Nephron progenitor cell (in vitro differentiated cells): ENCODE results near the gene SMARCE1.
A peak's percentile ranks its signal among the peaks of the same experiment; 100 is the strongest.

ENCODE experiments used
- DNase-seq: peaks from one replicate; pipeline ENCODE4 v3.0.0; 2021
- H3K27ac Mint-ChIP-seq: 2 replicates; pipeline ENCODE4 v1.8.0; 2021; ENCODE audit warnings: mild to moderate bottlenecking, moderate library complexity, mixed read lengths
- H3K27me3 Mint-ChIP-seq: 2 replicates; pipeline ENCODE4 v1.8.0; 2021; ENCODE audit warnings: mild to moderate bottlenecking, low read depth, mixed read lengths; ENCODE audit not compliant: poor library complexity
- H3K36me3 Mint-ChIP-seq: 2 replicates; pipeline ENCODE4 v1.8.0; 2021; ENCODE audit warnings: low read depth, mixed read lengths
- H3K4me1 Mint-ChIP-seq: 2 replicates; pipeline ENCODE4 v1.8.0; 2021; ENCODE audit warnings: mixed read lengths
- H3K4me3 Mint-ChIP-seq: 2 replicates; pipeline ENCODE4 v1.8.0; 2021; ENCODE audit warnings: mild to moderate bottlenecking, moderate library complexity, mixed read lengths
- H3K9me3 Mint-ChIP-seq: 2 replicates; pipeline ENCODE4 v1.8.0; 2021; ENCODE audit warnings: mild to moderate bottlenecking, moderate library complexity, mixed read lengths
- CTCF ChIP-seq: fragments of 200-600 bp; sonication (generic); IDR thresholded peaks from 2 replicates; pipeline ENCODE4 v1.5.0; 2021; ENCODE audit warnings: antibody characterized with exemption

Gene SMARCE1

GRCh38 chr17:40645291-40645690, 2.3 kb downstream of the SMARCE1 start:
- Mint-ChIP-seq H3K36me3 (peaks cover 41% of the 10 kb centered on the region), H3K4me1 (peaks cover 65% of the 10 kb centered on the region), H3K27ac (peak overlapping the region; percentile 80), H3K4me3 (peak overlapping the region; percentile 92), H3K27me3 (no peaks in the 10 kb centered on the region), H3K9me3 (no peaks in the 10 kb centered on the region)
- no peak for DNase-seq
- TF ChIP-seq CTCF = no peak

- DNase-seq = no peak
- Mint-ChIP-seq H3K9me3 (no peaks in the 10 kb centered on the region), H3K27me3 (no peaks in the 10 kb centered on the region), H3K27ac (no peak overlapping the region), H3K4me3 (no peak overlapping the region), H3K36me3 (peaks cover 63% of the 10 kb centered on the region), H3K4me1 (peaks cover 19% of the 10 kb centered on the region)
- TF ChIP-seq CTCF = no peak
Observed at GRCh38 chr17:40637931-40638330, 9.7 kb downstream of the SMARCE1 start.

- no peak for DNase-seq
- Mint-ChIP-seq H3K36me3 (peaks cover 77% of the 10 kb centered on the region), H3K4me1 (no peaks in the 10 kb centered on the region), H3K4me3 (no peak overlapping the region), H3K27ac (no peak overlapping the region), H3K9me3 (no peaks in the 10 kb centered on the region), H3K27me3 (no peaks in the 10 kb centered on the region)
- no peak for TF ChIP-seq CTCF
Observed at GRCh38 chr17:40633871-40634270, 13.7 kb downstream of the SMARCE1 start.

GRCh38 chr17:40632216-40632615, 15.4 kb downstream of the SMARCE1 start:
- Mint-ChIP-seq H3K27ac (no peak overlapping the region), H3K36me3 (peaks cover 81% of the 10 kb centered on the region), H3K27me3 (no peaks in the 10 kb centered on the region), H3K9me3 (no peaks in the 10 kb centered on the region), H3K4me3 (no peak overlapping the region), H3K4me1 (no peaks in the 10 kb centered on the region)
- no peak for TF ChIP-seq CTCF
- no peak for DNase-seq

GRCh38 chr17:40629842-40630241, 17.8 kb downstream of the SMARCE1 start:
- no peak for TF ChIP-seq CTCF
- DNase-seq = no peak
- H3K4me3 Mint-ChIP-seq = no peak overlapping the region
- no peaks in the 10 kb centered on the region for H3K27me3 Mint-ChIP-seq
- H3K9me3 Mint-ChIP-seq = no peaks in the 10 kb centered on the region
- H3K27ac Mint-ChIP-seq = no peak overlapping the region
- H3K4me1 Mint-ChIP-seq = no peaks in the 10 kb centered on the region
- H3K36me3 Mint-ChIP-seq = peaks cover 68% of the 10 kb centered on the region

- Mint-ChIP-seq H3K27ac (no peak overlapping the region), H3K9me3 (no peaks in the 10 kb centered on the region), H3K36me3 (peaks cover 28% of the 10 kb centered on the region), H3K27me3 (peaks cover 19% of the 10 kb centered on the region), H3K4me3 (no peak overlapping the region), H3K4me1 (no peaks in the 10 kb centered on the region)
- DNase-seq = no peak
- TF ChIP-seq CTCF = no peak
Observed at GRCh38 chr17:40625311-40625710, 22.3 kb downstream of the SMARCE1 start.
